Naive thymus-derived CD4-positive, alpha-beta T cell (primary cell): ENCODE results near the gene TLE7. TPM values are rescaled to one million over a fixed set of nuclear protein-coding genes. Genes with fewer than 3 reads are reported as not detected.
A peak's percentile ranks its signal among the peaks of the same experiment; 100 is the strongest.

ENCODE experiments used
- ATAC-seq: fragments of 150-1000 bp; cut with Tn5 transposase; 2 replicates; pipeline ENCODE4 v1.10.0; 2021; ENCODE audit warnings: mild to moderate bottlenecking, moderate library complexity
- CTCF ChIA-PET: fragments of 350-600 bp; sonication (Branson Sonifier 250); formaldehyde crosslinking; loops from one replicate; lab custom pipeline; 2021; ENCODE audit warnings: antibody characterized with exemption; lab: Charles Lee
- POLR2A ChIA-PET: fragments of 350-600 bp; sonication (Branson Sonifier 250); formaldehyde crosslinking; loops from one replicate; lab custom pipeline; 2021; ENCODE audit warnings: antibody characterized with exemption, inconsistent platforms; lab: Charles Lee
- DNase-seq, 9 donors: peaks; one replicate each; pipeline versions ENCODE4 v3.0.0 to v3.0.0-alpha.2; 2020 to 2022; ENCODE audit warnings: mixed read lengths in 1 of 9
- H3K27ac ChIP-seq: one replicate; pipeline ENCODE4 v1.7.0; 2013; ENCODE audit warnings: mild to moderate bottlenecking, low read depth, low read length, moderate library complexity
- H3K27me3 ChIP-seq, 2 donors: one replicate each; pipeline ENCODE4 v1.7.0; 2013; ENCODE audit warnings: low read length in 2 of 2, mild to moderate bottlenecking in 2 of 2, moderate library complexity in 2 of 2; ENCODE audit not compliant: control insufficient read depth in 2 of 2, insufficient read depth in 2 of 2
- H3K36me3 ChIP-seq, 3 experiments: 1 replicate in 2 of 3; 2 replicates in 1 of 3; pipeline ENCODE4 v1.7.0; 2013; ENCODE audit warnings: low read length in 3 of 3, mild to moderate bottlenecking in 3 of 3, moderate library complexity in 1 of 3; ENCODE audit not compliant: insufficient read depth in 3 of 3, control insufficient read depth in 2 of 3
- H3K4me1 ChIP-seq, 2 donors: one replicate each; pipeline ENCODE4 v1.7.0; 2013; ENCODE audit warnings: low read length in 2 of 2, mild to moderate bottlenecking in 2 of 2, moderate library complexity in 1 of 2; ENCODE audit not compliant: control insufficient read depth in 2 of 2, insufficient read depth in 2 of 2
- H3K4me3 ChIP-seq: 2 replicates; pipeline ENCODE4 v1.7.0; 2013; ENCODE audit warnings: mild to moderate bottlenecking, low read length
- H3K9me3 ChIP-seq, 3 experiments: 1 replicate in 2 of 3; 2 replicates in 1 of 3; pipeline ENCODE4 v1.7.0; 2013; ENCODE audit warnings: low read length in 3 of 3; ENCODE audit not compliant: control insufficient read depth in 2 of 3
- H3K27ac Mint-ChIP-seq, 9 donors: one replicate each; pipeline ENCODE4 v1.8.0; 2020 to 2022; ENCODE audit warnings: mixed read lengths in 9 of 9, mild to moderate bottlenecking in 8 of 9, moderate library complexity in 5 of 9, inconsistent platforms in 2 of 9
- H3K27me3 Mint-ChIP-seq, 5 donors: one replicate each; pipeline ENCODE4 v1.8.0; 2021 to 2022; ENCODE audit warnings: mixed read lengths in 5 of 5, mild to moderate bottlenecking in 1 of 5
- H3K36me3 Mint-ChIP-seq, 5 donors: one replicate each; pipeline ENCODE4 v1.8.0; 2020 to 2022; ENCODE audit warnings: mixed read lengths in 5 of 5, mild to moderate bottlenecking in 3 of 5, inconsistent platforms in 1 of 5
- H3K4me1 Mint-ChIP-seq, 7 donors: one replicate each; pipeline ENCODE4 v1.8.0; 2020 to 2022; ENCODE audit warnings: mixed read lengths in 7 of 7, mild to moderate bottlenecking in 3 of 7, inconsistent platforms in 1 of 7
- H3K4me3 Mint-ChIP-seq, 10 donors: one replicate each; pipeline ENCODE4 v1.8.0; 2020 to 2022; ENCODE audit warnings: mild to moderate bottlenecking in 10 of 10, mixed read lengths in 10 of 10, moderate library complexity in 6 of 10, inconsistent platforms in 2 of 10
- H3K9me3 Mint-ChIP-seq, 11 donors: one replicate each; pipeline ENCODE4 v1.8.0; 2020 to 2022; ENCODE audit warnings: mixed read lengths in 11 of 11, mild to moderate bottlenecking in 4 of 11, inconsistent platforms in 1 of 11, moderate library complexity in 1 of 11
- intact Hi-C, 2 donors: fragments of 100-400 bp; cut with micrococcal nuclease; formaldehyde crosslinking; loops; one replicate each; pipeline ENCODE4 v1.15.1; 2023
- polyA plus RNA-seq, 2 donors: library from polyadenylated mRNA; unstranded; fragments of 300-500 nt; fragmentation: Illumina TruSeq; gene quantifications; one replicate each; pipeline ENCODE4 v1.2.3, GENCODE V29; 2021
- total RNA-seq, 6 experiments: library from RNA in 5 of 6; stranded (reverse) in 5 of 6; gene quantifications; 1 replicate in 5 of 6; 2 replicates in 1 of 6; pipeline ENCODE4 v1.2.3 and lab custom pipeline; 2021 to 2026

The TLE7 gene
- total and polyA plus RNA-seq, 7 experiments from 2014 or later: not detected

- Mint-ChIP-seq H3K9me3 (peaks cover 0 to 3% (median 0%) of the 10 kb centered on the region in 11 donors), H3K4me3 (peak overlapping the region in 6 of 10 donors; percentile 16 to 93 (median 68)), H3K27me3 (no peaks in the 10 kb centered on the region), H3K4me1 (peaks cover 14 to 39% (median 27%) of the 10 kb centered on the region in 7 donors), H3K27ac (peak overlapping the region in 1 of 9 donors; percentile 89), H3K36me3 (peaks cover 8 to 19% (median 9%) of the 10 kb centered on the region in 5 donors)
- intact Hi-C loops: loop anchor here (5.0 to 10.0 kb wide), 7 partner anchors 37 to 1205 kb away; partner anchors contain the start of genes CMTR2 (in 2 of the 2), AP1G1 (in 1 of the 2), DHODH (in 1 of the 2) and IST1 (in 1 of the 2)
- ChIA-PET POLR2A (interaction anchor here (1.0 kb wide), 1 partner anchor 24 kb away, joined by 3 read pairs; no protein-coding TSS in a partner anchor), CTCF (interaction anchor here (0.7 to 1.8 kb wide), 3 partner anchors 47 to 1133 kb away, joined by 3 to 5 read pairs (median 4); no protein-coding TSS in a partner anchor)
- no peak for ATAC-seq
- no peak for DNase-seq
- H3K36me3 ChIP-seq: peaks cover 0 to 17% (median 0%) of the 10 kb centered on the region in 3 experiments
- H3K27me3 ChIP-seq: no peaks in the 10 kb centered on the region
- no peak overlapping the region for H3K4me3 ChIP-seq
- peaks cover 4 to 6% of the 10 kb centered on the region in 2 donors for H3K4me1 ChIP-seq
- H3K27ac ChIP-seq: no peak overlapping the region
- H3K9me3 ChIP-seq: no peaks in the 10 kb centered on the region
Observed at GRCh38 chr16:71460236-71460635, 18.4 kb upstream of the TLE7 start.

- ATAC-seq (no peak), DNase-seq (no peak)
- Mint-ChIP-seq H3K36me3 (peaks cover 15 to 26% (median 16%) of the 10 kb centered on the region in 5 donors), H3K4me3 (no peak overlapping the region), H3K27ac (no peak overlapping the region), H3K27me3 (no peaks in the 10 kb centered on the region), H3K4me1 (peaks cover 14 to 39% (median 27%) of the 10 kb centered on the region in 7 donors), H3K9me3 (peaks cover 0 to 6% (median 0%) of the 10 kb centered on the region in 11 donors)
- H3K27me3 ChIP-seq: no peaks in the 10 kb centered on the region
- no peak overlapping the region for H3K4me3 ChIP-seq
- POLR2A ChIA-PET: interaction anchor here (1.0 kb wide), 1 partner anchor 25 kb away, joined by 3 read pairs; no protein-coding TSS in a partner anchor
- intact Hi-C loops: no loop called here
- CTCF ChIA-PET: interaction anchor here (0.7 to 1.8 kb wide), 3 partner anchors 39 to 1134 kb away, joined by 3 to 5 read pairs (median 3); no protein-coding TSS in a partner anchor
- no peaks in the 10 kb centered on the region for H3K9me3 ChIP-seq
- peaks cover 4 to 6% of the 10 kb centered on the region in 2 donors for H3K4me1 ChIP-seq
- H3K36me3 ChIP-seq: peaks cover 0 to 24% (median 0%) of the 10 kb centered on the region in 3 experiments
- H3K27ac ChIP-seq: no peak overlapping the region
Observed at GRCh38 chr16:71459510-71459909, 17.7 kb upstream of the TLE7 start.

- Histone ChIP-seq H3K4me3 (no peak overlapping the region), H3K27me3 (no peaks in the 10 kb centered on the region), H3K27ac (no peak overlapping the region), H3K4me1 (peaks cover 4 to 5% of the 10 kb centered on the region in 2 donors), H3K9me3 (peaks cover 0 to 8% (median 0%) of the 10 kb centered on the region in 3 experiments), H3K36me3 (peaks cover 3 to 46% (median 4%) of the 10 kb centered on the region in 3 experiments)
- Mint-ChIP-seq H3K4me3 (no peak overlapping the region), H3K36me3 (peaks cover 35 to 53% (median 42%) of the 10 kb centered on the region in 5 donors), H3K9me3 (peaks cover 0 to 26% (median 14%) of the 10 kb centered on the region in 11 donors), H3K4me1 (peaks cover 7 to 25% (median 14%) of the 10 kb centered on the region in 7 donors), H3K27me3 (no peaks in the 10 kb centered on the region), H3K27ac (no peak overlapping the region)
- DNase-seq: no peak
- intact Hi-C loops: no loop called here
- no peak for ATAC-seq
- ChIA-PET CTCF (no interaction called here), POLR2A (no interaction called here)
Observed at GRCh38 chr16:71456801-71457200, 14.9 kb upstream of the TLE7 start.

DNA sequence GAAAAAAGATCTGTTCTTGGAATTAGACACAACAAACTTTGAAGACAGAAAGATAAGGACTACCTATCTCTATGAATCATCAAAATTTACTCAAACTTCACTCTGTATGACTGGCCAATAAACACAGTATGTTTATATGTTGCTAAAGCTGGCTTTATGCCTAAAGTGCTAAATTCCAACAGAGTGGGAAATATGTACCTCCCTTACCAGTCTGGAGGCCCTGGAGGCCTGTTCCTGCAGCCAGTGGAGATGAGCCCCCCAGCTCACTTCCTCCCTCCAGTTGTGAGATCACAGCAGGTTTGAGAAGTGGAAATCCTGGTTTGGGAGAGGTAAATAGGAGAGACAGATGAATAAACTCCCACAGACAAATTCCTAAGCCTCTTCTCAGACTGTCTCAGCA is 11.2 kb upstream of the TLE7 start:
- DNase-seq (no peak), ATAC-seq (no peak)
- no peaks in the 10 kb centered on the region for H3K4me1 ChIP-seq
- POLR2A ChIA-PET: no interaction called here
- Mint-ChIP-seq H3K4me3 (no peak overlapping the region), H3K9me3 (peaks cover 13 to 64% (median 47%) of the 10 kb centered on the region in 11 donors), H3K4me1 (peaks cover 0 to 7% (median 0%) of the 10 kb centered on the region in 7 donors), H3K27ac (no peak overlapping the region), H3K36me3 (peaks cover 59 to 87% (median 79%) of the 10 kb centered on the region in 5 donors), H3K27me3 (no peaks in the 10 kb centered on the region)
- no peaks in the 10 kb centered on the region for H3K27me3 ChIP-seq
- peaks cover 9 to 83% (median 21%) of the 10 kb centered on the region in 3 experiments for H3K36me3 ChIP-seq
- CTCF ChIA-PET: no interaction called here
- H3K27ac ChIP-seq: no peak overlapping the region
- H3K4me3 ChIP-seq: no peak overlapping the region
- intact Hi-C loops: no loop called here
- peaks cover 11 to 45% (median 19%) of the 10 kb centered on the region in 3 experiments for H3K9me3 ChIP-seq

DNA sequence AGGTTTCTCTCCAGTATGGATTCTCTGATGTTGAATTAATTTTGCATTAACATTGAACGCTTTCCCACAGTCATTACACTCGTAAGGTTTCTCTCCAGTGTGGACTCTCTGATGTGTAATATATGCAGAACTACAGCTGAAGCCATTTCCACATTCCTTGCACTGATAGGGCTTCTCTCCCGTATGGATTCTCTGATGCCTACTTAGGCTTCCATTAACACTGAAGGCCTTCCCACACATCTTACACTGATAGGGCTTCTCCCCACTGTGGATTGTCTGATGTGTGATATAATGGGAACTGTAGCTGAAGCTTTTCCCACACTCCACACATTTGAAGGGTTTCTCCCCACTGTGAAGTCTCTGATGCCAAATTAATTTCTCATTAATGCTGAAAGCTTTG is 7.2 kb upstream of the TLE7 start:
- intact Hi-C loops: no loop called here
- ChIA-PET POLR2A (no interaction called here), CTCF (no interaction called here)
- Histone ChIP-seq H3K27ac (no peak overlapping the region), H3K9me3 (peaks cover 11 to 75% (median 22%) of the 10 kb centered on the region in 3 experiments), H3K4me3 (peak overlapping the region; percentile 12), H3K36me3 (peaks cover 9 to 61% (median 21%) of the 10 kb centered on the region in 3 experiments), H3K27me3 (no peaks in the 10 kb centered on the region), H3K4me1 (no peaks in the 10 kb centered on the region)
- no peaks in the 10 kb centered on the region for H3K4me1 Mint-ChIP-seq
- H3K4me3 Mint-ChIP-seq: no peak overlapping the region
- peaks cover 14 to 87% (median 59%) of the 10 kb centered on the region in 11 donors for H3K9me3 Mint-ChIP-seq
- ATAC-seq: no peak
- no peak overlapping the region for H3K27ac Mint-ChIP-seq
- DNase-seq: no peak
- no peaks in the 10 kb centered on the region for H3K27me3 Mint-ChIP-seq
- H3K36me3 Mint-ChIP-seq: peaks cover 44 to 70% (median 66%) of the 10 kb centered on the region in 5 donors

DNA sequence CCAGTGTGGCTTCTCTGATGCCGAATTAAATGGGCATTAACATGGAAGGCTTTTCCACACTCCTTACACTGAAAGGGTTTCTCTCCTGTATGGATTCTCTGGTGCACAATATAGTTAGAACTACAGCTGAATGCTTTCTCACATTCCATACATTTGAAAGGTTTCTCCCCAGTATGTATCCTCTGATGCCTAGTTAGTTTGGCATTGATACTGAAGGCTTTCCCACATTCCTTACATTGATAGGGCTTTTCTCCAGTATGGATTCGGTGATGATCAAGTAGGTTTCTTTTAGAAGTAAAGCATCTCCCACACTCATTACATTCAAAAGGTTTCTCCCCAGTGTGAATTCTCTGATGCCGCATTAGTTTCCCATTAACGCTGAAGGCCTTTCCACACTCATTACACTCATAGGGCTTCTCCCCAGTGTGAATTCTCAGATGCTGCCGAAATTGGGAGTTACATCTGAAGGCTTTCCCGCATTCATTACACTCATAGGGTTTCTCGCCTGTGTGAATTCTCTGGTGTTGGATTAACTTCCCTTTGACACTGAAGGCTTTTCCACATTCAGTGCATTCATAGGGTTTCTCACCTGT is 6.5 kb upstream of the TLE7 start:
- DNase-seq (no peak), ATAC-seq (no peak)
- H3K4me3 Mint-ChIP-seq: no peak overlapping the region
- H3K36me3 Mint-ChIP-seq: peaks cover 41 to 64% (median 59%) of the 10 kb centered on the region in 5 donors
- Histone ChIP-seq H3K27ac (no peak overlapping the region), H3K9me3 (peaks cover 11 to 80% (median 22%) of the 10 kb centered on the region in 3 experiments), H3K4me3 (peak overlapping the region; percentile 12), H3K27me3 (no peaks in the 10 kb centered on the region), H3K36me3 (peaks cover 9 to 55% (median 21%) of the 10 kb centered on the region in 3 experiments), H3K4me1 (no peaks in the 10 kb centered on the region)
- H3K27ac Mint-ChIP-seq: no peak overlapping the region
- H3K4me1 Mint-ChIP-seq: no peaks in the 10 kb centered on the region
- CTCF ChIA-PET: no interaction called here
- POLR2A ChIA-PET: interaction anchor here (0.6 to 1.2 kb wide), 2 partner anchors 20 to 33 kb away, joined by 4 to 5 read pairs; no protein-coding TSS in a partner anchor
- H3K27me3 Mint-ChIP-seq: no peaks in the 10 kb centered on the region
- intact Hi-C loops: no loop called here
- peaks cover 18 to 90% (median 63%) of the 10 kb centered on the region in 11 donors for H3K9me3 Mint-ChIP-seq
